Mammary epithelial cell (primary cell): Measurements from ENCODE around the gene BID.

Source experiments
- EZH2 ChIP-seq: IDR thresholded peaks from 2 replicates; pipeline ENCODE4 v1.6.1; 2012; ENCODE audit warnings: low read length, inconsistent platforms, borderline replicate concordance
- TF ChIP-seq, protein P1 (sequence below), 2 donors: IDR thresholded peaks in 1 of 2; conservative IDR thresholded peaks in 1 of 2; 2 replicates each; pipeline ENCODE4 v1.5.1; 2011 to 2012; ENCODE audit warnings: inconsistent platforms in 2 of 2, low read length in 2 of 2, mild to moderate bottlenecking in 2 of 2, control low read depth in 1 of 2, low read depth in 1 of 2; ENCODE audit not compliant: insufficient read depth in 1 of 2; ENCODE audit errors: extremely low read depth in 1 of 2

DNA sequence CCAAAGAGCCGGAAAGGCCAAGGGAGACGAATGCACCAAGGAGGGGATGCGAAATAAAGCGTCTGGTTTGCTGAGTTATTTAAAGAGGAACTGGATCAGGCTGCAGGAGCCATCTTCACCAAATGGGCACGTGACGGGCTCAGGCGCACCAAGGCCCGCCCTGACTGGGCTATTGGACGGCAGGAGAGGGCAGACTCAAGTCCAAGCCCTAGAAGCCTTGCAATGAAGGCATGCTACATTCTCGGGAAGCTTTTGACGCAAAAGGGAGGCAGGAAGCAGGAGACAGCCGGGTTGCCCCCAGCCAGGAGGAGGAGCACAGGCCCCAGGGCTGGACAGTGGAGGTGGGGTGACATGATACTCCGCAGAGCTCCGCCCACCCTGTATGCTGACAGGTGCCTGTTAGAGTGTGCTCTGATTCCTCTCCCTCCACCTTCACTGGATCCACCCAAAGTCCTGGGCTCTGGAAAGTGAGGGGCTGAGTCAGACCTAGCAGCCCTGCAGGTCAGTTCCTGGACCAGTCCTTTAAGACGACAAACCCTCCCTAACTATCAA, 41.5 kb upstream of the BID start:
- TF ChIP-seq, protein P1, sequence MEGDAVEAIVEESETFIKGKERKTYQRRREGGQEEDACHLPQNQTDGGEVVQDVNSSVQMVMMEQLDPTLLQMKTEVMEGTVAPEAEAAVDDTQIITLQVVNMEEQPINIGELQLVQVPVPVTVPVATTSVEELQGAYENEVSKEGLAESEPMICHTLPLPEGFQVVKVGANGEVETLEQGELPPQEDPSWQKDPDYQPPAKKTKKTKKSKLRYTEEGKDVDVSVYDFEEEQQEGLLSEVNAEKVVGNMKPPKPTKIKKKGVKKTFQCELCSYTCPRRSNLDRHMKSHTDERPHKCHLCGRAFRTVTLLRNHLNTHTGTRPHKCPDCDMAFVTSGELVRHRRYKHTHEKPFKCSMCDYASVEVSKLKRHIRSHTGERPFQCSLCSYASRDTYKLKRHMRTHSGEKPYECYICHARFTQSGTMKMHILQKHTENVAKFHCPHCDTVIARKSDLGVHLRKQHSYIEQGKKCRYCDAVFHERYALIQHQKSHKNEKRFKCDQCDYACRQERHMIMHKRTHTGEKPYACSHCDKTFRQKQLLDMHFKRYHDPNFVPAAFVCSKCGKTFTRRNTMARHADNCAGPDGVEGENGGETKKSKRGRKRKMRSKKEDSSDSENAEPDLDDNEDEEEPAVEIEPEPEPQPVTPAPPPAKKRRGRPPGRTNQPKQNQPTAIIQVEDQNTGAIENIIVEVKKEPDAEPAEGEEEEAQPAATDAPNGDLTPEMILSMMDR (conservative IDR thresholded peaks at IDR 0.05 in 1 of 2, IDR thresholded peaks at IDR 0.05 in 1 of 2; ENCODE audit: extremely low read depth in 1 of 2, insufficient read depth in 1 of 2, low read depth in 1 of 2, low read length in 2 of 2), result no peak
- no peak for TF ChIP-seq EZH2
